HG03432 (cell line): Measurements from ENCODE around the gene CEP152.
"Not testable (repeated sequence)": the region's sequence is repeated elsewhere in the genome, so short reads cannot be mapped to it uniquely, and the experiment has no call there.

Experiments used
- ATAC-seq: cut with Tn5 transposase; IDR thresholded peaks from one replicate; pipeline ENCODE4 v1.9.1; 2021; ENCODE audit warnings: mild to moderate bottlenecking, moderate library complexity; ENCODE audit not compliant: unreplicated experiment

Gene CEP152, protein sequence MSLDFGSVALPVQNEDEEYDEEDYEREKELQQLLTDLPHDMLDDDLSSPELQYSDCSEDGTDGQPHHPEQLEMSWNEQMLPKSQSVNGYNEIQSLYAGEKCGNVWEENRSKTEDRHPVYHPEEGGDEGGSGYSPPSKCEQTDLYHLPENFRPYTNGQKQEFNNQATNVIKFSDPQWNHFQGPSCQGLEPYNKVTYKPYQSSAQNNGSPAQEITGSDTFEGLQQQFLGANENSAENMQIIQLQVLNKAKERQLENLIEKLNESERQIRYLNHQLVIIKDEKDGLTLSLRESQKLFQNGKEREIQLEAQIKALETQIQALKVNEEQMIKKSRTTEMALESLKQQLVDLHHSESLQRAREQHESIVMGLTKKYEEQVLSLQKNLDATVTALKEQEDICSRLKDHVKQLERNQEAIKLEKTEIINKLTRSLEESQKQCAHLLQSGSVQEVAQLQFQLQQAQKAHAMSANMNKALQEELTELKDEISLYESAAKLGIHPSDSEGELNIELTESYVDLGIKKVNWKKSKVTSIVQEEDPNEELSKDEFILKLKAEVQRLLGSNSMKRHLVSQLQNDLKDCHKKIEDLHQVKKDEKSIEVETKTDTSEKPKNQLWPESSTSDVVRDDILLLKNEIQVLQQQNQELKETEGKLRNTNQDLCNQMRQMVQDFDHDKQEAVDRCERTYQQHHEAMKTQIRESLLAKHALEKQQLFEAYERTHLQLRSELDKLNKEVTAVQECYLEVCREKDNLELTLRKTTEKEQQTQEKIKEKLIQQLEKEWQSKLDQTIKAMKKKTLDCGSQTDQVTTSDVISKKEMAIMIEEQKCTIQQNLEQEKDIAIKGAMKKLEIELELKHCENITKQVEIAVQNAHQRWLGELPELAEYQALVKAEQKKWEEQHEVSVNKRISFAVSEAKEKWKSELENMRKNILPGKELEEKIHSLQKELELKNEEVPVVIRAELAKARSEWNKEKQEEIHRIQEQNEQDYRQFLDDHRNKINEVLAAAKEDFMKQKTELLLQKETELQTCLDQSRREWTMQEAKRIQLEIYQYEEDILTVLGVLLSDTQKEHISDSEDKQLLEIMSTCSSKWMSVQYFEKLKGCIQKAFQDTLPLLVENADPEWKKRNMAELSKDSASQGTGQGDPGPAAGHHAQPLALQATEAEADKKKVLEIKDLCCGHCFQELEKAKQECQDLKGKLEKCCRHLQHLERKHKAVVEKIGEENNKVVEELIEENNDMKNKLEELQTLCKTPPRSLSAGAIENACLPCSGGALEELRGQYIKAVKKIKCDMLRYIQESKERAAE (N-terminal part only)

DNA sequence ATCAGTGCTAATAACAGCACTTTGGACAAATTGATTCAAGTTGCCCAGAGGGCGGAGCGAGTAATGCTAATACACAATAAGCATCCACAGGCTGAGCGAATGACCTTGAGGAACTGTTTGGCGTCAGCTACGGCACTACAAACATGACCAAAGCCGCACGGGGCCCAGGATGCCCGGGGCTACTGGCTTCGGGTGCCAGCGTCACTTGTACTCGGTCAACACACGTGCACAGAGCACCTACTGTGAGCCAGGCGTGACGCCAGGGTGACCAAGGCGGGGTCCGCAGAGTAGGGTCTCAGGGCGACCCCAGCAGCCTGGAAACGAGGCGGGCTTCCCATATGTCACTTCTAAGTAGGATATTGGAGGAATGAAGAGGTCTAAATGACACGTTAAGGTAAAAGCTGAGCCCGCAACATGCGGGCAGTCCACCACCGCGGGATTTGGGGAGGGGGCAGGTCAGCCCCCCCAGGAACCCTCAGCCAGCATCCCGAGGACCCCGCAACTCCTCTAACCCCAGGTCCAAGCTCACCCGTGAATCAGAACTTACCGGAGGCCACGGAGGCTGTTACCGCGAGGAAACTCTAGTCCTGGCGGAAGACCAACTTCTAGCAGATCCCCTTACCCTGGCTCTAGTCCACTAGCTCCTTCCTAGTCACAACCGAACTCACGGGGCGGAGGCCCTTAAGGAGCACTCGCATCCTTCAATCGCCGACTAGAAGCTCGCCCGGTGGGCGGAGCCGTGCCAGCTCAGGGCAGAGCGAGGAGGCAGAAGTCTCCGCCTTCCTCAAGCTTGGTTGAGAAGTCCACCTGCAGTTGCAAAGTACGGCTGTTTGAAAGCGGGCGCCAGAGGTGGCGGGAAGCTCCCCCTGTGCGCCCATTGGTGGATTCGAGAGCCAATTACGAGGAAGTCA, at the start of gene CEP152:
CEP152 (minus strand) TSS at position 656 of the 911 bp plus-strand sequence. CDS start 5,420 bp downstream, outside the sequence.
- peak; percentile 98 for ATAC-seq

DNA sequence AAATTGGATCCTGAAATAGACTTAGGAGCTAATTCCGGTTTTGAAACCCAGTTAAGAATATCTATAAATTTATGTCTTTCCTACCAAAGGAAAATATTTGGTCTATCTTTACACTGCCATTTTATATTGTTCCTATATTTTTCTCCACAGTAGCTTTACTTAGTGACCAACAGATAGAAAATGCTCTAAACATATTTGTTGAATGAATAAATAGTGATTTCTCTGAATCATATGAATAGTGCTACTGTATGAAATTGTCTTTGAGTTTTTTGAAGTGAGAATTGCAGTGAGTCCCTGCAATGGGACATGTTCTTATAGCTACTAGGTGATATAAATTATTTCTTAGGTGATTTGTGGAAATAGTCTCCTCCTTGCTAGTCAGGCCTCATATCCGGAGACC, 48.6 kb upstream of the CEP152 start:
- no peak for ATAC-seq

DNA sequence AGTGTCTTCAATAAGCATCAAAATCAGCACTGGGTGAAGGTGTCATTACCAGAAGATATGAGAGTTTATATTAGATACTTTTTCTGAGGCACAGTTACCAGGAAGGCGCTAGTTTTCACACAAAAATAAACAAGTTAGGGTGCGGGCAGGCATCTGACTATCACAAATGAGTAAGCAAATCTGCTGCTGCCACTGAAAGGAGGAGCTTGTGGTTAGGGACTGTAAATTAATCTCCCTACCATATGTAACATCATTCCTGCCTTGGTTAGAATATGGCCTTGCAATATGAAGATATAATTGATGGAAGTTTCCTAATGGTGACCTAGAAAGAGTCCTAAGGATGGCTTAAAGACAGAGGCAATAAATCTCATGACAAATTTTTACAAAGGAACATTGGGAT, 47.5 kb upstream of the CEP152 start:
- no peak for ATAC-seq

DNA sequence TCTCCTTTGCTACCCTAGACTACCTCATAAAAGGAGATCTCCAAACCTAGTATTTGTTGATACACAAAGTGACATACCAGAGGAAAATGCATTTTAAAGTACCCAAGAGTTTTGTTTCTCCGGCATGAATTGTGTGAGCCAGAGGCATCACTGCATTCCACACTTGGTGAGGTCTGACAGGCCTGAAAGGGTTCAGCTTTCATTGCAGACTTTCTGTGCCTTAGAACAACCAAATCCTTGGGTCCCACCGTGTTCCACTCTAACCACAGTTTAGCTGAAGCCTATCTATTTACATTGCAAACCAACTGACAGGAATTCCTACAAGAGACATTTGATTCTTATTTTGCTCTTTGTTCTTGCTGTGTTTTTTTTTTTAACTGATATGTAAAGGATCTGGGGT, 46.1 kb upstream of the CEP152 start:
- ATAC-seq, result no peak

DNA sequence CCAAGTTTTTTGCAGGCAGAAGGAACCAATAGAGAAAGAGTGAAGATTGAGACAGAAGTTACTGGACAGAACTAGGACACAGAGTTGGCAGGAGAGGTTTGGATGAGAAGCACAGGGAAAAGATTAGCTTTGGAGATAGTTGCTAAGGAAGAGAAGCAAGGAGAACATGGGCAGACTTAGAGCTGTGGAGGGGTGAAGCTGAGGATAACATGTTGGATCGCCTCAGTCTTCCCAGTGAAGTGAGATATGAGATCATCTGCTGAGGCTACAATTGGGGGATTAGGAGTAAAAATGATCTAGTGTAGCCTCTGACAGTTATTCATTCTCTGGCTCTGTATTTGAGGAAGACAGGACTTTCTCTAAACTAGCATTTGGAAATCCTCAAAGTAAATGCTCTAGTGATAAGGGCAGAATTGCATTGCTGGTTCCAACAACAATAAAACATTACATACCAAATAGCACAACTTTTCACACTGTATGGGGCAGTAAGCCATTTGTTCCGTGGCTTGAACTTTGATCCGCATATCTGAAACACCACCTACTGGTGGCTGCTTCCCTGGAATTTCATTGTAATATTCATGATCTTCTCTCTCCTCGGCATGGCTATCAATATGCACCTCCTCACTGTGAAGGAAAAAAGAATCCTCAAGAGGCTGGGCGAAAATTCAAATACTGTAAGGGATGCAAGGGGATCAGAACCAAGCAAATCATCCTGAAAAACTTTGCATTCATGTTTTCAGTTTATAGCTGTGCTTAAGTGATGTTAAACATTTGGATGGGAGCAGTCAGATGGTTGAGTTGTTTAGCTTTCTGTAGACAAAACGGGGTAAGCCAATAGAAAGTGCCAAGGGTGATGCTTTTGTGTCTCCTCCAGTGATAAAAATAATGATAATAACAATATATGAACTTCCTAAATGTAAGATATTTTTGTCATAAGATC, 44.9 kb upstream of the CEP152 start:
- no peak for ATAC-seq

DNA sequence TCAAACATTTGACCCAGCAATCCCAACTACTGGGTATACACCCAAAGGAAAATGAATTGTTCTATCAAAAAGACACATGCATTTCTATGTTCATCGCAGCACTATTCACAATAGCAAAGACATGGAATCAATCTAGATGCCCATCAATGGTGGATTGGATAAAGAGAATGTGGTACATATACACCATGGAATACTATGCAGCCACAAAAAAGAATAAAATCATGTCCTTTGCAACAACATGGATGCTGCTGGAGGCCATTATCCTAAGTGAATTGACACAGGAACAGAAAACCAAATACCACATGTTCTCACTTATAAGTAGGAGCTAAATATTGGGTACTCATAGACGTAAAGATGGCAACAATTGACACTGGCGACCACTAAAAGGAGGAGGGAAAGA, 43.6 kb upstream of the CEP152 start:
- not testable (repeated sequence) for ATAC-seq

DNA sequence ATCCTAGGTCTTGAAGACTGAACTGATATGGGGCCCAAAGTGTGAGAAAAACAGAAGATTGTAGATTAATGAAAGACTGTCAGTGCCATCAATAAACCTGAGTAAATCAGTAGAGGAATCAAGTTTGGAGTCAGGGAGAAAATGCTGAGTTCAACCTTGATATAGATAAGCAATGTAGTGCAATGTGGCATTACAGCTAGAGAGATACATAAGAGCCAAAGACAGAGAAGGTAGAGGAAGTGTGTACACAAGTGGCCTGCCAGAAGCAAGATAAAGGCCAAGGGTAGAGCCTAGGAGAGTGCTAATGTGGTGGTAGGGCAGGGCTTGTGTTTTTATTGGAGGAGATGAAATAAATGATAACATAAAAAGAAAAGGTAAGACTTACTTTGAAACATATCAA, 41.1 kb upstream of the CEP152 start:
- no peak for ATAC-seq

DNA sequence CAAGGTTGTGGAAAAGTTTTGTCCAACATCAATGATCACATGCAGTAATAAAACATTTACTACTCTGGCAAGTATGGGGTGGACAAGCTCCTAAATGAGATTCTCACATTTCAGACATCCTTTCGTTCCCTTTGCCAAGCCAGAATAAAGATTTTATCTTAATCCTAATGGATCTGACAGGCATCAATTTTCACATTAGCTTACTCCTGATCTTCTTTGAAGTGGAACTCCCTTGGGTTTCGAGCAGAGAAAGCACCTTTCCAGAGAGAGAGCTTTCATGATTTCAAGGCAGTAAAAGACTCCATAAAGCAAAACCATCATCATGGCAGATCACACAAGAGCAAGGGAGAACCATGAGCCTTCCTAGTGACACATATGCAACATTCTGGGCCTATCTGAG, 39.8 kb upstream of the CEP152 start:
- no peak for ATAC-seq

DNA sequence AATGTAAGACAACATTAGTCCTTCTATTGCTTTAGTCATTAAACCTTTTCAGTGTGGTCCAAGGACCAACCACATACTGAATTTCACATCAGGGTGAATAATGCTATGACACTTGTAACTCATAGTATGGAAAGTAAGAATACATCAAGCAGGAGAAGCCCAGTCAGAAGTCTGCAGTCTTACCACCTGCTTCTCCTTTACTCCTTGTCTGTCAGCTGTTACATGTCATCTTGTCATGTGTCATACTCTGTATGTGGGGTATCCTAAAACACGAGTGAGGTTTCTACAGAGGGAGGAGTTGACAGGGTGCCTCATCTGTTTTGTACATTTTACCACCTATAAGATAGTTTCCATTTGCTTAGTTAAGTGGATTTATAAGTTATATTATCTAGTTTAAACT, 34.3 kb upstream of the CEP152 start:
- no peak for ATAC-seq

DNA sequence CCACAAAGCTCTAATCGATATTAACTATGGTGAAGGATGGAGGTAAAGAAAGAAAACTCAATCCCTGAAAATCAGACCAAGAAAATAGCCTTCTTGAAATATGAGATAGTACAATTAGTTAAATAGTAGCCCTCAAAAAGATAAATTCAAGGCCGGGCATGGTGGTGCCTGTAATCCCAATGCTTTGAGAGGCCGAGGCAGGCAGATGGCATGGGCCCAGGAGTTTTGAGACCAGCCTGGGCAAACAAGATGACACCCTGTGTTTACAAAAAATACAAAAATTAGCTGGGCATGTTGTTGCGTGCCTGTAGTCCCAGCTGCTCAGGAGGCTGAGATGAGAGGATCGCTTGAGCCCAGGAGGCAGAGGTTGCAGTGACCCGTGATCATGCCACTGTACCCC, 31.6 kb upstream of the CEP152 start:
- ATAC-seq, result no peak

DNA sequence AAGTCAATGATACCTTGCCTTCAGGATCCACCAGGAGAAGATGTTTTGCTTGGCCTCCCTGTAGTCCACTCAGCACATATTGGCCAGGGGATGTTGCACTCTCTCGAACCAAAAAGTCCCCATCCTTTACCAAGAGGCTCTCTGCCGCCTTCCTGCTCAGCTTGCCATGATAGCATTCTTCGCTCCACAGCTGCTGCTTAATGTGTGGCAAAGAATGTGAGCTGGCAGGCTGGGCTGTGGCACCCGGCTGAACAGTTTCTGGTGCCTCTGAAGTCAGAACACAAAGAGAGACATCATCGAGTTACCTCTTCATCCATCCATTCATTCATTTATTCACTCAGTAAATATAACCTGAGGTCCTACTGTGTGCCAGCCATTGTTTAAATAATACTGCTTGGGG, 23.9 kb upstream of the CEP152 start:
- no peak for ATAC-seq

DNA sequence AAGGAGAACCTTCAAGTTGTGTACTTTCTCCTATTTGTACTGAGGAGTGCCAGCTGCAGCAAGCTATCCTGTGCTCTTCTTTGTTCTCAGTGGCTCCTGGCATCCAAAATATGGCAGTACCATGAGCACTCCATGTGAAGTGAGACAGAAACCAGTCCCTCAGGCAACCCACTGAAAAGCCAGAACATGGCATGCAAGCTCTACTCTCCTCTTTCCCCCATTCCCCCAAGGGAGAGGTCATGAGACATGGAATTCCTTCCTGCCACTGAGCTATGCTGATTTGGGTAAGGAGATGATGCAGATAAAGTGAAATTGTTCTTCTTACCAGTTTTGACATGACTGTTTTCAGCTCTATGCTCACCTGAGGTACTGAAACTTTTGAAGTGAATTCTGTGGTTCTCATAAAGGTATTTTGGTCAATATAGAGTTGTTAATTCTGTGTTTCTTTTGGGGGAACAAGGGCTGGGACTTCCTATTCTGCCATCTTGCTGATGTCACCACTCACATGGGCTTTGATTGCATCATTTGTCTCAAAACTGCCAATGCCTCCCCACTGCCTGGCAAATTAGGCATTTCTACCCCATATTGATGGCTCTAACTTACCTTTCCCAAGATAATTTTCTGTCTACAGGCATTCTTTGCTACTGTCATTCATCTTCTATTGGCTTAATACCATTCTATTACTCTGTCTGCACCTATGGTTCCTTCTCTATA, 22.8 kb upstream of the CEP152 start:
- no peak for ATAC-seq

DNA sequence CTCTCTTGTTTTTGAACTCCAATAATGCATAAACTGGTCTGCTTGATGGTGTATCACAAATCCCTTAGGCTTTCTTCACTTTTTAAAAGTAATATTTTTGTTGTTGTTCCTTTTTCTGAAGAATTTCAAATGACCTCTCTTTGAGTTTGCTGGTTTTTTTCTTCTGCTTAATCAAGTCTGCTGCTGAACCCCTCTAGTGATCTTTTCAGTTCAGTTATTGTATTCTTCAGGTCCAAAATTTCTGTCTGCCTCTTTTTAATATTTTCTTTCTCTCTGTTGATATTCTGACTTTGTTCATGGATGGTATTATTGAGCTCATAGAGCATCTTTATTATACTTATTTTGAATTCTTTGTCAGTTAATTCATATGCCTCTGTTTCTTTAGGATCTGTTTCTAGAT, 21.8 kb upstream of the CEP152 start:
- ATAC-seq, result no peak

DNA sequence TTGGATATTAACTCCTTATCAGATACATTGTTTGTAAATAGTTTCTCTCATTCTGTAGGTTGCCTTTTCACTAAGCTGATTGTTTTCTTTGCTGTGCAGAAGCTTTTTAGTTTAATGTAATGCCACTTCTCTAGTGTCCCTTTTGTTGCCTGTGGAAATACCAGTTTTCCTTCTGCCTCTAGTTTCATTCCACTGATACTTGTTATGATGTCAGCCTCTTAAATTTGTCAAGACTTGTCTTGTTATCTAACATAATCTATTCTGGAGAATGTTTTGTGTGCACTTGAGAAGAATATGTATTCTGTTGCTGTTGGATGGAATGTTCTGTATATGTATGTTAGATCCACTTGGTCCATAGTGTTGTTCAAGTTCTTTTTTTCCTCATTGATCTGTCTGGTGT, 18.0 kb upstream of the CEP152 start:
- no peak for ATAC-seq

DNA sequence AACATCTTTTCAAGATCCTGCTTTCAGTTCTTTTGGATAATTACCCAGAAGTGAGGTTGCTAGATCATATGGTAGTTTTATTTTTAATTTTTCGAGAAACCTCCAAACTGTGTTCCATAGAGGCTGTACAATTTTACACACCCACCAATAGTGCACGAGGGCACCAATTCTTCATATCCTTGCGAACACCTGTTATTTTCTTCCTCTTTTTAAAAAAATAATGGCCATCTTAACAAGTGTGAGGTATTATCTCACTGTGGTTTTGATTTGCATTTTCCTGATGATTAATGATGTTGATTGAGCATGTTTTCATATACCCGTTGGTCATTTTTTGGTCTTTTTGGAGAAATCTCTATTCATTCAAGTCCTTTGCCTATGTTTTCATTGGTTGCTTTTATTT, 17.6 kb upstream of the CEP152 start:
- ATAC-seq, result no peak

DNA sequence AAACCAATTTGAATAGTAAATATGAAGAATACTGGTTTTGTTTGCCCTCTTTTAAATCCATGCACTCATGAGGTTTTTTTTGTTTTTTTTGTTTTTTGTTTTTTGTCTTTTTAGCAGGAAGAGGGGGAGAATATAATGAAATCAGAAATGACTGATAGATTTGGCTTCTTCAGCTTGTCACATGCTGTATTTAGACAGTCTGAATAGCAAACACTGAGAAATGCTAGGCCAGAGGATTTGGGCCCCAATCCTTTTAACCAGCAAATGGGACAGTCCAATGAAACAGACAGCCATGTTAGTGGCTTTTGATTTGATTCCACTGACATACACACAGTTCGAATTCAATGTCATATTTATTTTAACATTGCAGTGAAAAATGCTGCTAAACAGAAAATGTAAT, 14.2 kb upstream of the CEP152 start:
- ATAC-seq, result no peak

DNA sequence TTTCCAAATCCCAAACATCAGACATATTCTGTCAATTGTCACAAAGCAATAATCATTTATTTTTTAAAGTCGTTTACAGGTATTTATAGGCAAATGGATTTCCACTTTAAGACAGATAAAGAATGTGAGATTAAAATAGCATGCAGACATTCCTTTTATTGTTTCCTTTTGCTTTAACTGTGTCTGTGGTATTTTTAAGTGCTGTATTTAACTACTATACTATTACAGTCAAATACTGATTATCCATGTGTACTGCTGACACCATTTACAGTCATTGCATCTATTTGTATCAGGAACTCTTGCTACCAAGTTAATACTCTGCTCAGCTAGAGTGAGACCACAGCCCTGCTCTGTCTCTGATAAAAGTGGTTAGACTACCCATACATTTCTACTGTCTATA, 12.8 kb upstream of the CEP152 start:
- ATAC-seq, result no peak

DNA sequence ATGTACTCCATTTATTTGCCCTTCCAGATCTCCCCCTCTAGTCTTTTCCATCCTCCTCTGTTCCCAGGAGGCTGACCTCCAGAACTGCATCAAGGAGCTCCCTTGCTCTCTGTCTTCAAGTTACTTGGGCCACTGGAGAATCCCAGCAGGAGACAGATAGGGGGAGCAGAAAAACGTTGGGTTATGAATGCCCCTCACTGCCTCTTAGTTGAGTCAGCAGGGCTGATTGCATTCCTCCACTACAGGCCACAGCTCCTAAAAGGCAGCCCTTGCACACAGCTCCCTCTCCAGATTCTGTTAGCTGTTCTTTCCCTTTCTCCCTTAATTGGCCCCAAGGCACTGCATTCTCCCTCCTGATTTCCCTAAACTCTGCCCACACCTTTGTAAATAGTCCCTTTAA, 12.4 kb upstream of the CEP152 start:
- ATAC-seq, result no peak
